Activated gamma-delta T cell treated with anti-CD3 and anti-CD28 coated beads, Interleukin-2, amount 50 U/mL, for 16 hours (primary cell): ENCODE results near the gene VAMP2.

Source experiments
- DNase-seq: peaks from one replicate; pipeline ENCODE4 v3.0.0-alpha.2; 2020; ENCODE audit warnings: low read depth

The VAMP2 gene

GRCh38 chr17:8162233-8162996, at the start of gene VAMP2:
Gene VAMP2, minus strand, starts transcription at chr17:8162948. Its CDS starts 69 bp downstream, at chr17:8162879.
- DNase-seq: peak; percentile 72

GRCh38 chr17:8210761-8211458, 48.2 kb upstream of the VAMP2 start:
- no peak for DNase-seq

- DNase-seq: peak; percentile 91
Observed at GRCh38 chr17:8209907-8210760, 47.4 kb upstream of the VAMP2 start, which contains the start of gene AURKB. Gene AURKB, minus strand, starts transcription at chr17:8210575. Its CDS starts 351 bp downstream, at chr17:8210224.

GRCh38 chr17:8206536-8206935, 43.8 kb upstream of the VAMP2 start:
- no peak for DNase-seq

GRCh38 chr17:8204761-8205555, 42.2 kb upstream of the VAMP2 start:
- DNase-seq: no peak

GRCh38 chr17:8192070-8192815, 29.5 kb upstream of the VAMP2 start:
- no peak for DNase-seq

- no peak for DNase-seq
Observed at GRCh38 chr17:8190506-8190905, 27.8 kb upstream of the VAMP2 start.

- peak; percentile 90 for DNase-seq
Observed at GRCh38 chr17:8189711-8190477, 27.1 kb upstream of the VAMP2 start, which contains the start of gene BORCS6. Gene BORCS6, minus strand, starts transcription at chr17:8190180. Its CDS starts 40 bp downstream, at chr17:8190140.

GRCh38 chr17:8189041-8189710, 26.4 kb upstream of the VAMP2 start:
- no peak for DNase-seq

- DNase-seq: no peak
Observed at GRCh38 chr17:8188263-8188839, 25.6 kb upstream of the VAMP2 start.

GRCh38 chr17:8187517-8188262, 24.9 kb upstream of the VAMP2 start:
- peak; percentile 79 for DNase-seq

- peak; percentile 83 for DNase-seq
Observed at GRCh38 chr17:8186787-8187516, 24.2 kb upstream of the VAMP2 start.

- DNase-seq: no peak
Observed at GRCh38 chr17:8186446-8186786, 23.7 kb upstream of the VAMP2 start.

GRCh38 chr17:8185582-8186445, 23.1 kb upstream of the VAMP2 start:
- peak; percentile 89 for DNase-seq

- no peak for DNase-seq
Observed at GRCh38 chr17:8176998-8177731, 14.4 kb upstream of the VAMP2 start.
